ENCODE results near the gene TPRG1. TPM values are rescaled to one million over a fixed set of nuclear protein-coding genes. Genes with fewer than 3 reads are reported as not detected.

Gene TPRG1
- total RNA-seq, 2 experiments from 2014 or later = 8.7 to 9.7 TPM

- DNase-seq = no peak
- H3K9me3 Mint-ChIP-seq = peaks cover 5% of the 10 kb centered on the region
- H3K27me3 Mint-ChIP-seq = no peaks in the 10 kb centered on the region
- POLR2A ChIA-PET = no interaction called here
- no peak overlapping the region for H3K4me3 Mint-ChIP-seq
- CTCF ChIA-PET = interaction anchor here (1.5 kb wide), 1 partner anchor 10 kb away, joined by 5 read pairs; no protein-coding TSS in a partner anchor
- H3K4me1 Mint-ChIP-seq = peaks cover 18% of the 10 kb centered on the region
- H3K27ac Mint-ChIP-seq = no peak overlapping the region
- H3K36me3 Mint-ChIP-seq (ENCODE audit: low read depth) = peaks cover 10% of the 10 kb centered on the region
Observed at GRCh38 chr3:189365609-189366564, 194.1 kb downstream of the TPRG1 start.

GRCh38 chr3:189368384-189368783 is 196.6 kb downstream of the TPRG1 start:
- Mint-ChIP-seq H3K4me3 (no peak overlapping the region), H3K36me3 (ENCODE audit: low read depth) (peaks cover 10% of the 10 kb centered on the region), H3K9me3 (peaks cover 3% of the 10 kb centered on the region), H3K27me3 (no peaks in the 10 kb centered on the region), H3K4me1 (peaks cover 22% of the 10 kb centered on the region), H3K27ac (no peak overlapping the region)
- ChIA-PET POLR2A (interaction anchor here (1.3 to 1.5 kb wide), 2 partner anchors 12 to 44 kb away, joined by 3 read pairs; no protein-coding TSS in a partner anchor), CTCF (interaction anchor here (2.7 kb wide), 1 partner anchor 12 kb away, joined by 6 read pairs; no protein-coding TSS in a partner anchor)
- DNase-seq = no peak

- H3K27me3 Mint-ChIP-seq = no peaks in the 10 kb centered on the region
- peaks cover 3% of the 10 kb centered on the region for H3K9me3 Mint-ChIP-seq
- ChIA-PET CTCF (interaction anchor here (2.7 kb wide), 1 partner anchor 14 kb away, joined by 6 read pairs; no protein-coding TSS in a partner anchor), POLR2A (no interaction called here)
- DNase-seq = no peak
- H3K4me1 Mint-ChIP-seq = peaks cover 20% of the 10 kb centered on the region
- H3K36me3 Mint-ChIP-seq (ENCODE audit: low read depth) = peaks cover 10% of the 10 kb centered on the region
- no peak overlapping the region for H3K27ac Mint-ChIP-seq
- no peak overlapping the region for H3K4me3 Mint-ChIP-seq
Observed at GRCh38 chr3:189369636-189370035, 197.9 kb downstream of the TPRG1 start.

GRCh38 chr3:189372243-189372642 is 200.5 kb downstream of the TPRG1 start:
- POLR2A ChIA-PET = no interaction called here
- no peak overlapping the region for H3K4me3 Mint-ChIP-seq
- H3K27me3 Mint-ChIP-seq = no peaks in the 10 kb centered on the region
- no peak overlapping the region for H3K27ac Mint-ChIP-seq
- no peak for DNase-seq
- H3K4me1 Mint-ChIP-seq = peaks cover 20% of the 10 kb centered on the region
- H3K9me3 Mint-ChIP-seq = peaks cover 10% of the 10 kb centered on the region
- peaks cover 15% of the 10 kb centered on the region for H3K36me3 Mint-ChIP-seq (ENCODE audit: low read depth)
- CTCF ChIA-PET = interaction anchor here (1.0 kb wide), 1 partner anchor 590 kb away, joined by 3 read pairs; no protein-coding TSS in a partner anchor

All from activated CD4-positive, alpha-beta memory T cell treated with anti-CD3 and anti-CD28 coated beads, Interleukin-2, amount 10 ng/mL, durations not matched to agents 7 days and 5 days (primary cell).